ENCODE results near the gene CHST8.
"Not testable (repeated sequence)": the region's sequence is repeated elsewhere in the genome, so short reads cannot be mapped to it uniquely, and the experiment has no call there.

The CHST8 gene

DNA sequence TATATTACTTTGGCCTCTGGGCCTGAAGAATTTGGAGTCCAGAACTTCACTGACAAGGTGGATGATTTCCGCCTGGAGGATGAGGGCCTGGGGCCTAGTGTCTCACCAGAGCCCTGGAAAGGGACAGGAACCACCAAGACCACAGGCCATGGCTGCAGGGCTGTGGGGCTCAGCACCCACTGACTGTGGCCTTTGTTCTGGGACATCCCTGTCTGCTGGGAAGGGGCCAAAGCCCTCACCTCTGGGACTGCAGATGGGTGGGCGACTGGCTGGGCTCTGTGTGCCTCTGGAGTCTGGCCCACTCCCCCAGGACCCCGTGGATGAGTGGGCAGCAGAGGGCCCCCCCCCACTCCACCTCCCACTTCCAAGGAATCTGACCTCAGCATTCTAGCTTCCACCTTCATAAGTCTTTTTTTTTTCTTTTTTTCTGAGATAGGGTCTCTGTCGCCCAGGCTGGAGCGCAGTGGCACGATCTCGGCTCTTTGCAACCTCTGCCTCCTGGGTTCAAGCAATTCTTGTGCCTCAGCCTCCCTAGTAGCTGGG, 20.3 kb downstream of the CHST8 start:
- FAIRE-seq (no peak), DNase-seq (ENCODE audit: low spot score) (no peak)

DNA sequence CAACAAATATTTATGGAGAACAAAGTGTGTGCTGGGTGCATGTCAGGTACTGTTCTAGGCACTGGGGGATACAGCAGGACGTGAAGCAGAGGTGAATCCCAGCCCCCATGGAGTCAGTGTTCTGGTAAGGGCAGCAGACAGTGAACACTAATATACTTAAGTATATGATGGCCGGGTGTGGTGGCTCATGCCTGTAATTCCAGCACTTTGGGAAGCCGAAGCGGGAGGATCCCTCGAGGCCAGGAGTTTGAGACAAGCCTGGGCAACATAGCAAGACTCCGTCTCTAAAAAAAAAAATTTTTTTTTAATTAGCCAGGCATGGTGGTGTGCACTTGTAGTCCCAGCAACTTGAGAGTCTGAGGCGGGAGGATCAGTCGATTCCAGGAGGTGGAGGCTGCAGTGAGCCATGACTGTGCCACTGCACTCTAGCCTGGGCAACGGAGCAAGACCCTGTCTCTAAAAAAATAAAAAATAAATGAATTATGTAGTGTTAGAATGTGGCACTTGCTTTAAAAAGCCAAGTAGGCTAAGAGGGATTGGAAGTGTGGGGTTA, 22.6 kb downstream of the CHST8 start:
- DNase-seq (ENCODE audit: low spot score) (no peak), FAIRE-seq (no peak)

DNA sequence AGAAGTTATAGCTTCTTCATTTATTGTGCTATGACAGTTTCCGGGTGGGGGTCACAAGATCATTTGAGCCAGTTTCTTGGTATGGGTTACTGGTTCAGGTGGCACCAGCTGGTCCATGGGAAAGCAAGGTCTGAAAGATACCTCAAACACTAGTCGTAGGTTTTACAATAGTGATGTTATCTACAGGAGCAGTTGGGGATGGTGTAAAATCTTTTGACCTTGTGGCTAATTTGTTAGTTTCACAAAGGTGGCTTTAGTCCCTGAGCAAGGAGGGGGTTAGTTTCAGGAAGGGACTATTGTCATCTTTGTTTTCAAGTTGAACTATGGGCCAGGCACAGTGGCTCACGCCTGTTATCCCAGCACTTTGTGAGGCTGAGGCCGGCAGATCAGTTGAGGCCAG, 24.6 kb downstream of the CHST8 start:
- no peak for FAIRE-seq
- no peak for DNase-seq (ENCODE audit: low spot score)

DNA sequence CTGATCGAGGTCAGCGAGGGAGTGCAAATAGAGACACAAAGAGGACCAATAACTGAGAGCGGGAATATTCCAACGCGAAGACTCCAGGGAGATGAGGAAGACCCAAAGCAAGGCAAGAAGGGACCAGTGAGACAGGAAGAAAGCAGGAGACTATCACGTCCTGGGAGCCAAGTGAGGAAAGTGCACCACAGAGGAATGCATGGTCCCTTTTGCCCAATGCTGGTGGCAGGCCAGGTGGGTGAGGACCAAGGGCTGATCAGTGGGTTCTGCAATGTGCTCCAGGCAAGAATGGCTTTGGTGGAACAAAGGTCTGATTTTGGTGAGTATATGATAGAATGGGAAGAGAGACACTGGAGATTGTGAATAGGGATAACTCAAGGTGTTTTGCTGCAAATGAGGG, 25.4 kb downstream of the CHST8 start:
- DNase-seq (ENCODE audit: low spot score) = no peak
- no peak for FAIRE-seq

DNA sequence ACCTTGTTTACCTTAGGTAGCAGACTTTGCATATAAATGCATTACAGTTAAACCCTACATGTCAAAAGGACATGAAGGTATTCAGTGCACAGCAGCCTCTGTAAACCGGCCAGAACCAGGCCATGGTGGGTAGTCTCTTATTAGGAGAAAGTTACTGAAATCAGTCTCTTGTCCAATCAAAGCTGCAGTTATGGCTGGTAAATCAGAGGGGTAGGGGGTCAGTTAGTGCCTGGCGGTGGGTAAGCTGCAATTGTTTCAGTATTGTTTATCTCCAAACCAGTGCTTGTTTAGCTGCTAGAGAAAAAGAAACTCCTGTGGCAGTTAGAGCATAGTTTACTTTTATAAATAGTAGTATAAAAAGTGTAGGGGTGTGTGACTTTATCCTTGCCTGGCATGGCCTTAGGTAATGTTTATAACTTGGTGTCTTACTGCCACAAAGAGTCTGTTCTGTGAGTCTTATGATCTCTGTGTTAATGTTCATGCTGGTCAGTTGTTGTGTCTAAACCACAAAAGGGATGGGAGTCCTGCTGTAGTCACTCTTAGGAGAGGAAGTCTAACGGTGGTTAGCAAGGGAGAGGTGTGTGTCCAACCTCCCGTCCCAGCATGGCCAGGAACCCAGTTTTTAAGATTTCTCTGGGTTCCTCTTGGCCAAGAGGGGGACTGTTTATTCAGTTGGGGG, 28.0 kb downstream of the CHST8 start:
- FAIRE-seq (no peak), DNase-seq (ENCODE audit: low spot score) (no peak)

DNA sequence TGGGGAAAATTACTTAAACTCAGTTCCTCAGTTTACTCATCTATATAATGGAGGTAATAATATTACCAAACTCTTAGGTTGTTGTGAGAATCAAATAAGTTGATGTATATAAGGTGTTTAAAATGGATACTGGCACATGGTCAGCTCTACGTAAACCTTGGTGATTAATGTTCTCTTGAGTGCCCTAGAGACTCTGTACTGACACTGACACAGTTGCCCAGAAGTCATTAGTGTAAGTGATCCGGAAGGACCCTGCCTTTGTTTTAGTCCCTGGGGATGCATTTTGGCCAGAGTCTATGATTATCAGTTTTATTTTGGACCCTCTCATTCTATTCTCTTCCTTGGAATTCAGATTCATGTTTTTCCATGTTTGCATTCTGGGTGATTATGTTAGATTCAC, 31.9 kb downstream of the CHST8 start:
- DNase-seq (ENCODE audit: low spot score) = no peak

DNA sequence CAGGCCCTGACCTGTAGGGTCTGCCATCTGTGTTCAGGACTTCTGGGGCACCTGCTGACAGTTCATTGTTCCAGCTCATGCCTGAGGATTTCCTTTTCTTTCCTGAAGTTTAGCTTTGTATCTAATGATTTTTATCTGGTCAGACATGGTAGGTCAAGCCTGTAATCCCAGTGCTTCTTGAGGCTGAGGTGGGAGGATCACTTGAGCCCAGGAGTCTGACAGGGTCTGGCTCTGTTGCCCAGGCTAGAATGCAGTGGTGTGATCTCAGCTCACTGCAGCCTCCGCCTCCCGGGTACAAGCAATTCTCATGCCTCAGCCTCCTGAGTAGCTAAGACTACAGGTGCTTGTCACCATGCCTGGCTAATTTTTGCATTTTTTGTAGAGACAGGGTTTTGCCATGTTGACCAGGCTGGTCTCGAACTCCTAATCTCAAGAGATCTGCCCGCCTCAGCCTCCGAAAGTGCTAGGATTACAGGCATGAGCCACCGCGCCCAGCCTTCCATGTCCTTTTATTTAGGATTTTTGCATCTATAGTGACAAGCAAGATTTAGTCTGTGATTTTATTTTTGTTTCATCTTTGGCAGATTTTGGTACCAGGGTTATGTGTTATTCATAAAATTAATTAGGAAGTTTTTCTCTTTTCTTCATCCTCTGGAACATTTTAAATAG, 33.2 kb downstream of the CHST8 start:
- DNase-seq (ENCODE audit: low spot score) (no peak), FAIRE-seq (no peak)

More for the DNA sequence above, 31.9 kb downstream of the CHST8 start:
- FAIRE-seq = no peak

DNA sequence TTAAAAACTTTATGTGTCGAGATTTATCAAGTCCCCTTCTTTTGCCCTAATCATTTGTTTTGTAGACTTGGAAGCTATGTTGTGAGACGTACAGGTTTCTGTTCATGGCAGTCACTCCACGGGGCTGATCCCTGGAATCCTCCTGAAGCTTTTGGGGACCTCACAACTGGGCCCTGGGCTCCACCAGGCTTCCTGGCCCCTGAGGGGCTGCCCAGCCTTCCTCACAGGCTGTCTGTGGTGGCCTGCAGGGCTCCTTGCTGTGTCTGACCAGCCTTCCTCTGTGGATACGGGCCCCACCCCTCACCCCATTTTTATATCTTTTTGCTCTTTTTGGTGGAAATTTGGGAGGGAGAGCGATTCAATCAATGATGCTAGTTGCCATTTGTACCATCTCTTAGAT, 38.1 kb downstream of the CHST8 start:
- no peak for DNase-seq (ENCODE audit: low spot score)
- no peak for FAIRE-seq

DNA sequence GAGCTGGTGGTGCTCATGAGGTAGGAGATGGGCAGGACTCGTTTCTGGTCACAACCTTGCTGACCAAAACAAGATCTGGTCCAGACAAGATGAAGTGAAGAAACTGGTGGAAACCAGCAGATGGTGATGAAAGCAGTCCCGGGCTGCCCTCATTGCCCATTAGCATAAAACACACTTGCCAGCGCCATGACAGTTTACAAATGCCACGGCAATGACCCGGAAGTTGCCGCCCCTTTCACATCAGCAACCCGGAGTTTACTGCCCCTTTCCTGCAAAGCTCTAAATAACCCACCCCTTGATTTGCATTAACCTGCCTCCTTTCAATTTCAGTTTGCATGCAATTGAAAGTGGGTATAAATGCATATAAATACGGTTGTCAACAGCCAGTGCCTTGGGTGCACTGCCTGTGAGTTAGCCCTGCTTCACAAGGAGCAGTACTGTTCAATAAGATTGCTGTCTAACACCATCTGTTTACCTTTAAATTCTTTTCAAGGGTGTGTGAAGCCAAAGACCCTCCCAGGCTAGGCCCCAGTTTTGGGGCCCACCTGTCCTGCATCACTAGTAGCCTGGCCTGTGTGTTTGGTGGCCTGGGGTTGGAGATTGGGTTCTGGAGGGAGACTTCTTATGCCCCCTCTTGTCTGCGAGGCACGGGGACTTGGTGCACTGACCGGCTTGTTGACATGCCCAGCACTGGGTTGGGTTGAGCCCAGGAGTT, 38.8 kb downstream of the CHST8 start:
- no peak for FAIRE-seq
- DNase-seq (ENCODE audit: low spot score) = no peak

DNA sequence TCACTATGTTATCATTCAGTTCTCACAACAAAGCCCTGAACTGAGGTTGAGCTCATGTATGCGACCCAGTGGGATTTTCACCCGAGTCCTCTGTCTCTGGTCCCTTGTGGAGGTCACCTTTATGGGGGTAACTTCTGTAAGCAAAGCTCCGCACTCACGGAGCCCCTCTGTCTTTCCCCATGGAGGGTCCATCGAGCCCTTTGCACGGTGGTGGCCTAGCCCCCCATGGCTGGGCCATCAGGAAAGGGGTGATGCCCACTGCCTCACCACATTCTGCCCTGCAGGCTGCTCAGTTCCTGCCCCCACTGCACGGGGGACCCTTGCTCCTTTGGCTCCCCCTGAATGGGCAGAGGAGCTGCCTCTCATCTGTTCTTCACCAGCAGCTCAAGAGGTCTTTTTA, 39.6 kb downstream of the CHST8 start:
- no peak for FAIRE-seq
- no peak for DNase-seq (ENCODE audit: low spot score)

DNA sequence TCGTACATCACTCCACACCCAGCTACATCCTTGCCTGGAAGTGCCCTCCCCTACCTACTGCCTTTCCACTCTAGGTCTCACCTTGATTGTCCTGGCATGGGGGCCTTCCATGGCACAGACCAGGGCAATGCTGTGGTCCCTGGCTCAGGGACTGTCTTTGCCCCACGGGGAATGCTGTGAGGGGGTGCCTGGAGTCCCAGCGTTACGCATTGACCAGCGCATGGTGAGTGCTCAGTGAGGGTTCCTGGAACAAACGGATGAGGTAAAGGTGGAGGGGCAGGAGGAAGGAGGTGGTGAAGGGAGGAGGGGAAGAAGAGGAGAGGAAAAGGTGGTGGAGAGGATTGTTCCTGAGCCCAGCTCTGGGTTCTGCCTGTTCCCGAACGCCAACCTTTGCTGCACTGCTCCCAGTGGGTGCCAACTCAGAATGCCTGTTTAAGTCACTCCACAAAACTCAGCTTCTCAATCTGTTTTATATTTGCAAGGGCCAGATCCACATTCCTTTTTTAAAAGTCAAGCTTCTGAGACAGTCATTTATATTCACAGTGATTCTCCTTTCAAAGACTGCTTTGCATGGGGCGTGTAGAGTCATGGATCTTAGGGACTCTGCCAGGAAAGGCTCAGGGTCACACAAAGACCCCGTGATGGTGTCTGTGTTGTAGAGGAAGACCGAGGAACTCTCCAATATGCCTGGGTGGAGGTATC, 40.8 kb downstream of the CHST8 start:
- FAIRE-seq = no peak

DNA sequence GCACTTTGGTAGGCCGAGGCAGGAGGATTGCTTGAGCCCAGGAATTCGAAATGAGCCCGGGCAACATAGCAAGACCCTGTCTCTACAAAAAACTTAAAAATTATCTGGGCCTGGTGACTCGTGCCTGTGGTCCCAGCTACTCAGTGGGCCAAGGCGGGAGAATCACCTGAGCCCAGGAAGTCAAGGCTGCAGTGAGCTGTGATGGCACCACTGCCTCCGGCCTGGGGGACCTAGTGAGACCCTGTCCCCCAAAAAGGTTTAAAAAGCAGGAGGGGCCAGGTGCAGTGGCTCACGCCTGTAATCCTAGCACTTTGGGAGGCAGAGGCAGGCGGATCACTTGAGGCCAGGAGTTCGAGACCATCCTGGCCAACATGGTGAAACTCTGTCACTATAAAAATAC, 41.6 kb downstream of the CHST8 start:
- not testable (repeated sequence) for DNase-seq (ENCODE audit: low spot score); FAIRE-seq

More for the DNA sequence above, 40.8 kb downstream of the CHST8 start:
- no peak for DNase-seq (ENCODE audit: low spot score)

DNA sequence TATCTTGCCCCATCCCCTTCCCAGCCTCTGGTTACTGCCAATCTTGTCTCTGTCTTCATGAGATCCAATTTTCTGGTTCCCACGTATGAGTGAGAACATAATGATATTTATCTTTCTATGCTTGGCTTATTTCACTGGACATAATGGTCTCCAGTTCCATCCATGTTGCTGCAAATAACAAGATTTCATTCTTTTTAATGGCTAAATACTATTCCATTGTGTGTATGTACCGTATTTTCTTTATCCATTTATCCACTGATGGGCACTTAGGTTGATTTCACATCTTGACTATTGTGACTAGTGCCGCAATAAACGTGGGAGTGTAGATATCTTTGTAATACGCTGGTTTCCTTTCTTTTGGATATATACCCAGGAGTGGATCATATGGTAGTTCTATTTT, 43.0 kb downstream of the CHST8 start:
- no peak for DNase-seq (ENCODE audit: low spot score)
- FAIRE-seq = no peak

DNA sequence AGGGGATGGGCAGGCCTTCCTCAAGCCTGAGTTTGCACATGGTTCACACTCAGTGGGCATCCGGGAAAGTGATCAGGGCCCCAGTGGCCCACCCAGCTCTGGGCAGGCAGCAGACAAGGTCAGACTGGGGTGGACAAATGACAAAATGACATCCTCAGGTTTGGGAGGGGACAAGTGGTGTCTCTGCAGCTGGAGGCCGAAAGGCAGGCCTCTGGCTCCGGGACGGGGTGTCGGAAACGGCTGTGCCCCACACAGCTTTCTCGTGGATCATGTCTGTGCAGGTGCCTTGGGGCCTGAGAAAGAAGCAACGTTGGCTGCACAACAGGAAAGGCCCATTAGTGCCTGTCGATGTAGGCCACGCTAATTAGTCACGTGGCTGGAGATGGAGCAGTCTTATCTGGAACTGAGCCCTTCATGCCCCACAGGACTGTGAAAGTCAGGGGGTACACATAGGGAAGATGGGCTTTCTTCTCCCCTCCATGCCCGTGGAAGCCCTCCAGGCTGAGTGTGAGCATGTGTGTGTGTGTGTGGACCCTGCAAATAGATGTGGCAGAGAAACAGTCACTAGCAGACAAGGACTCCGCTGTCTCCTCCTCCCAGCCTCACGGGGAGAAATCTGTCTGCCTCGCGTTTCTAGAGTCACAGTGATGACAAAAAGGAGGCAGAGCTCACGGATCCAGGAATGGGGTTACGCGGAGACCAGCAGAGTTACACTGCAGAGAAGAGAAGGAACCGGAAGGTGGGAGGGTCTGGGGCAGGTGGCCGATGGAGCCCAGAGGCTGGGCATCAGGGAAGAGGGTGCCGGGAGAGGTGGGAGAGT, 44.2 kb downstream of the CHST8 start:
- DNase-seq (ENCODE audit: low spot score) = no peak
- FAIRE-seq = no peak

DNA sequence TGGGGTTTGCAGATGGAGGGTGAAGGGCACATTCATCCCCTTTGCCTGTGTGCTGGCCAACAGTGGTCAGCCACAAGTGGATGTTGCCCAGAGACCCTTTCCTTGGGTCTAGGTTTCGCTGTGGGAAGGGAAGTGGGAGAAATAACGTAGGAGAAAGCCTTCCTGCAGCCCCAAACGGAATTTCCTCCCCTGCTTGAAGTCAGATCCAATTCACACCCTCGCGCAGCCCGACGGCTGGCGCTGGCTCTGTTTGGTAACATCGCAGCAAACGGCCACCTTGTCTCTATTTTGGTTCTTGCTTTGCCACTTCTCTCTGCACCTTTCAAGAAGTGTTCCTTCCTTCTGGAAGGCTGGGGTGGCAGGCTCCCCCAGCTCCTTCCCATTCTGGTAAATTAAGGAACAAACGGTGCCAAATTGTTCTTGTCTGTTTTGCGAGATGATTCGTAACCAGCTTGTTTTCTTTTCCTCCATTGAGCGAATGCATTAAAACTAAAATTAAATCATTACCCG, 45.4 kb downstream of the CHST8 start:
- no peak for DNase-seq (ENCODE audit: low spot score)
- no peak for FAIRE-seq

DNA sequence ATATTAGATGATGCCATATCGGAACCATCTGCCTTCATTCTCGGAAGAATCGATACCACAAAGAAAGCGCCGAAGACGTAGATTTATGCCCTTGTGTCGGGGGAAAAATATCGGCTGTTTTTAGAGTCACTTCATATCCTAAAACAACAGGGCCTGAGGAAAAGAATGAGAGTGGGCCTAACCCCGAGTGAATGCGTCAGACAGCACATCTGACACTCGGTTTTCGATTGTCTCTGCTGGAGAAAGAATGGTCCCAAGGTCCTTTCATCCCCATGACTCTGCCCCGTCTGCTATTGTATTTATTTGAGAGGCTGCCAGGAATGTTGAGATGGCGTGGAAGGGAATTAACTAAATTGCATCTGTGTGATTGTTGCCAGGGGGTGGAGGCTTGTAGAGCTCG, 46.1 kb downstream of the CHST8 start:
- DNase-seq (ENCODE audit: low spot score) = no peak
- FAIRE-seq = no peak

DNA sequence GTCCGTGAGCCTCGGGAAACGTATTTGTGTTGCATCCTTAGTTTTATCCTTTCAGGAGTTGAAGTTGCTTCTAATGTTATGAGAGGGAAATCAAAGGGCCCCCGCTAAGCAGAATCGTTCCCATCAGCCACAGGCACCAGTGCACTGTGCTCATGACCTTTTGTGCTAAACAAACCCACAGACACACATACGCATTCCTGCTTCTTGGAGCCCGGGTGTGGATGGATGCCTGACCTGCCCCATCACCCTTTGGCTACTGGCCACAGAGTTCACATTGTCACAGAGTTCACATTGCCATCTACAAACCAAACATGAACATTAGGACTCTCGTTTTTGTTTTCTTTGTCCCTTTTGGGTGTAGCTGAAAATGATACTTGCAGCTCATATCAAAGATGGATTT, 47.2 kb downstream of the CHST8 start:
- no peak for DNase-seq (ENCODE audit: low spot score)
- FAIRE-seq = no peak

DNA sequence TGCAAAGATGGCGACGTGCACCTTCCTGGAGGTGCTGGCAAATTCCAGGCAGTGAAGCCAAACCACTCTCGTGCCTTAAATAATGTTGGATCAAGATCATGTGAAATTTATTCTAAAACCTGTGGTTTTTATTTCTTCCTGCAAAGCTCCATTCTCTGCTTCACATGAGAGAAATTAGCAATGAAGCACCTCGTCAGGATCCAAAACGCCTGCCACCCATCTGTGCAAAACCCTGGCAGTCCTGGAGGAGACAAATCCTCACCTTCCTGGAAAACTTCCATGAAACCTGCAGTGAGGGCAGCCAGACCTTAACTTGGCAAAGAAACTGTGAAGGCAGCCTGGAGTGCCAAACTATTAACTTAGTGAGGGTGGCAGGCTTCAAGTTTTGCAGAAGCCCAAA, 47.6 kb downstream of the CHST8 start:
- FAIRE-seq (no peak), DNase-seq (ENCODE audit: low spot score) (no peak)

DNA sequence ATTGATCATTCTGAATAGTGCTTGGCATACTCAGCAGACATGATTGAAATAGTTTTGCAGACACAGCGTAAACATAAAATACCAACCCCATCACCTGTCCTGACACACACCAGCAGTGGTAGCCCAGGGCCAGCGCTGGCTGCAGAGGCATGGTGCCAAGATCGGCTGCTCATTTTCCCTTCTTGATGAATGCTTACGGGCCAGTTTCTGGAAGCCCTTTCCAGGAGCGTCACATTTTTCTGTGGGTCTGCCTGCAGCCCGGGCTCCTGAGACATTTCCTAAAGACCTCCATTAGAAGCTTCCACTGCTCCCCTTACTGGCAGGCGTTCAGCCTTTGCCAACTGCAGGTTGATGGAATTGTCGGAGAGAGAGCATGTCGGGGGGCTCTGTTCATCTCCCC, 48.6 kb downstream of the CHST8 start:
- DNase-seq (ENCODE audit: low spot score) (no peak), FAIRE-seq (no peak)

DNA sequence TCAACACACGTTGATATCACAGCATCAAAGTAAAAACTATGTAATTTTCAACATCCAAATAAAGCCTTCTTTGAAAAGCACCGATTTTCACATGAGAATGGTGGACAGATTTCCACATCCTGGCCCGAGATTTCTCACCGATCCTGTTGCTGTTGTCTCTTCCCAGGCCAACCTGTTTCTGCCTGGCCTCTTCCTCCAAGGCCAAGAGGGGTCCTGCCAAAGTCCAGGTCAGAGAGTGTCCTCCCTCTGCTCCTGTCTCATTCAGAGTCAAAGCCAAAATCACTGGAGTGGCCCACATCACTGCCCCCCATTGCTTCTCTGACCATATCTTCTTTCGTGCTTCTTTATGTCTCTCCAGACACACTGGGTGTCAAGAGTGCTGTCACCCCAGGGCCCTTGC, 49.5 kb downstream of the CHST8 start:
- DNase-seq (ENCODE audit: low spot score) = no peak
- FAIRE-seq = no peak

Measured in RCC 7860 (cell line).